GM18498 (cell line): ENCODE measurements around the gene GOT1.
A peak's percentile ranks its signal among the peaks of the same experiment; 100 is the strongest.

Experiments
- ATAC-seq: cut with Tn5 transposase; IDR thresholded peaks from one replicate; pipeline ENCODE4 v1.9.1; 2021; ENCODE audit warnings: mild to moderate bottlenecking, moderate library complexity; ENCODE audit not compliant: unreplicated experiment

GOT1 gene

GRCh38 chr10:99433378-99434020, 3.1 kb upstream of the GOT1 start:
- ATAC-seq, result no peak

- ATAC-seq, result no peak
These were observed 2.5 kb upstream of the GOT1 start for GRCh38 chr10:99432881-99433280.

- no peak for ATAC-seq
These were observed 1.6 kb upstream of the GOT1 start for GRCh38 chr10:99432047-99432446.

GRCh38 chr10:99431190-99431760, 851 bp upstream of the GOT1 start:
- no peak for ATAC-seq

GRCh38 chr10:99430116-99430450, 341 bp downstream of the GOT1 start:
- peak; percentile 17 for ATAC-seq

- ATAC-seq, result no peak
These were observed 818 bp downstream of the GOT1 start for GRCh38 chr10:99429517-99430095.

- no peak for ATAC-seq
These were observed 2.7 kb downstream of the GOT1 start for GRCh38 chr10:99427566-99428190.

DNA sequence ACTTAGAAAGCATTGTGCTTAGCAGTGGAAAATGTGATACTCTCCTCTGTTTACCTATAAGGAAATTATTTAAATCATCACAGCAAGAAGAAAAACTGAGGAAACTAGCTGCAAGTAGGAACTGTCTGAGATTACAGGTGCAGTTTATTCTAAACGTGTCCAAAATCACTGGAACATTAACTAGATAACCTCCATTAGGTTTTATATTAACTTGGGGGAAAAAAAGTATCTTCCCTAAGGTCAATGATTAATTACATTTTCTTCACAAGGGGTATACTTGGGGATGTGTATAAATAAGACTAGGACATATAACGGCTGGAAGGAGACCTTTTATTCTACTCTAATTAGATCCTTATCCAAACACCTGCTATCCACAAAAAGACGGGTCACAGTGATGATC, 3.7 kb downstream of the GOT1 start:
- ATAC-seq, result no peak

DNA sequence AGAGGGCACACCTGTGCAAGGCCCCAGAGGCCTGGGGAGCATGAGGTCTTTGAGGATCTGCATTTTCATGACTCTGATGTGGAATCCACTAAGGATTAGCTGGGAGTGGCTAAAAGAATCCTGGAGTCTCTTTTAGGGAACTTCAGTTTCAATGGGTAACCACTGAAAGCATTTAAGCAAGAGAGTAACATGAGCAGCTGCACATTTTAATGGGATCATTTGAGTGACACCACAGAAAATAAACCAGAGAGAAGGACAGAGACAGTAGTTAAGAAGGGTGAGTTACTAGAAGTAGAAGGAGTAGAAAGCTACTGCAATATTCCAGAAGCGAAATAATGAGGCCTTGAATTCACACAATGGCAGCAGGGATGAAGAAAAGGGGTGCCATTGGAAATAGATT, 5.2 kb downstream of the GOT1 start:
- ATAC-seq, result no peak

DNA sequence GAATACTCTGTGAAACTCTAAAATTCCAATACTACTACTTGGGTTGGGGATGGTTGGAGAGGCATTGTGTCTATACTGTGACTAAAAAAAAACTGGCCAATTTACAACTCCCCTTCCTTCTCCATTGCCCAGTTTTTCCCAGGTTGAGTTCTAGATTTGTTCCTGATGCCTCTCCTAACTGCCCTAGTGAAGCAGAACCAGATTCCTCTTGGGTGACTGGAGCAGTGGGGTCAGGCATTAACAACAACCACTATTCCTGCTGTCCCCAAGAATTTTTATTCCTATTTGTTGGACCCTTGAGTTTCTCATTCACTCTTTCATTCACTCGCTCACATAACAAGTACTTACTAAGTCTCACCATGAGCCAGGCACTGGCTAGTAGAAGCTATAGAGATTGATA, 5.8 kb downstream of the GOT1 start:
- no peak for ATAC-seq

GRCh38 chr10:99422529-99423096, 7.8 kb downstream of the GOT1 start:
- ATAC-seq, result no peak

- ATAC-seq, result no peak
These were observed 9.1 kb downstream of the GOT1 start for GRCh38 chr10:99421233-99421739.

- ATAC-seq, result no peak
These were observed 10.7 kb downstream of the GOT1 start for GRCh38 chr10:99419688-99420087.

GRCh38 chr10:99418910-99419624, 11.4 kb downstream of the GOT1 start:
- ATAC-seq, result no peak

DNA sequence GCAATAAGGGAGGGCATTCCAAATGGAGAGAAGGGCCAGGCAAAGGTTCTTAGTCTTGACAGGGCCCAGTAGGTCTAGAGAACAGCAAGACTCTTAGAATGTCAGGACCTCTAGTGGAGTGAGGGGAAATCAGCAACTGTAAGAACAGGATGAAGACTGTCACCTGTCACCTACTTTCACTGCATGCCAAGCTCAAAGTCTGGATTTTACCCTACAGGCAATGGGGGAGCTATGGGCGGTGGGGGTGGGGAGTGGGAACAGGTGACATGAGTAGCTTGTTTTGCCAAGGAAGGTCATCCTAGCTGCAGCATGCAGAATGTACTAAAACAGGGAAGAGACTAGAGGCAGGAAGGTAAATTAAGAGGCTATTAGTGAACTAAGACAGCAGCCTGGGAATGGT, 18.3 kb downstream of the GOT1 start:
- ATAC-seq, result no peak

DNA sequence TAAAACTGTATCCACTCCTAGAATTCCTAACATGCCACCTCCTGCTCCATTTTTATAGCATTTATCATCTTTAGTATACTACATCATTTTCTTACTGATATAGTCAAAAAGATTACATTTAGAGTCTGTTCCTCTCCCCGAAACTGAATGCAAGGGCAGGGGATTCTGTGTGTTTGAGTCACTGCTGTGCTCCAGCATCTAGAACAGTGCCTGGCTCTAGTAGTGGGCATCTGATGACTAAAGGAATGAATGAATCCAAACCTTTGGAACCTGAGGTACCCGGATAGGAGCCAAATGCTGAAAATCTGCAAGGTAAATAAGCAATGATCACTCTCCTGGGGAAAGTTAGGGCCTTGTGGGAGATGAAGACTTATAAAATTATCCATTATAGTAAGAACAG, 18.9 kb downstream of the GOT1 start:
- ATAC-seq, result no peak

- ATAC-seq, result no peak
These were observed 19.5 kb downstream of the GOT1 start for GRCh38 chr10:99410876-99411275.

- ATAC-seq, result no peak
These were observed 20.3 kb downstream of the GOT1 start for GRCh38 chr10:99410146-99410545.

GRCh38 chr10:99406149-99406548, 24.3 kb downstream of the GOT1 start:
- no peak for ATAC-seq

- no peak for ATAC-seq
These were observed 26.8 kb downstream of the GOT1 start for GRCh38 chr10:99403674-99404073.

GRCh38 chr10:99399664-99400063, 30.8 kb downstream of the GOT1 start:
- ATAC-seq, result no peak
